H1 (cell line): ENCODE results near the gene ASGR1. TPM values are rescaled to one million over a fixed set of nuclear protein-coding genes. Genes with fewer than 3 reads are reported as not detected.

ENCODE experiments used
- BACH1 ChIP-seq: IDR thresholded peaks from 2 replicates; pipeline ENCODE4 v1.6.1; 2012; ENCODE audit warnings: low read length, improper control_type of control experiment
- CBX8 ChIP-seq: fragments of 300-800, 300-1000 bp; sonication (generic); IDR thresholded peaks from 2 replicates; pipeline ENCODE4 v1.7.1; 2016; ENCODE audit warnings: low read depth, low read length, borderline replicate concordance
- POLR2AphosphoS5 ChIP-seq: IDR thresholded peaks from 2 replicates; pipeline ENCODE4 v1.6.1; 2011; ENCODE audit warnings: low read depth, low read length
- POU5F1 ChIP-seq: IDR thresholded peaks from 2 replicates; pipeline ENCODE4 v1.6.1; 2011; ENCODE audit warnings: low read depth, mild to moderate bottlenecking, low read length, moderate library complexity
- SAP30 ChIP-seq: fragments of 300-600 bp; sonication (generic); IDR thresholded peaks from 2 replicates; pipeline ENCODE4 v1.7.1; 2012; ENCODE audit warnings: low read length, moderate library complexity, mild to moderate bottlenecking, inconsistent platforms; ENCODE audit not compliant: insufficient read depth, insufficient replicate concordance
- YY1 ChIP-seq: IDR thresholded peaks from 2 replicates; pipeline ENCODE4 v1.6.1; 2011; ENCODE audit warnings: low read depth, mild to moderate bottlenecking, low read length
- polyA plus RNA-seq, 7 experiments: library from polyadenylated mRNA; depleted of rRNA in 3 of 7; stranded (reverse) in 5 of 7; unstranded in 2 of 7; fragments of >200 nt in 5 of 7; fragments of 200-250 nt in 2 of 7; gene quantifications; 1 replicate in 5 of 7; 2 replicates in 1 of 7; 4 replicates in 1 of 7; pipeline versions ENCODE4 v1.2.1 to v1.2.3, GENCODE V29; 2011 to 2013; ENCODE audit warnings: missing spikeins in 2 of 7, mixed read lengths in 2 of 7
- total RNA-seq: library from RNA; stranded (reverse); fragmentation: NEBNext Ultra II Directional; extraction: Animal tissue kit (Norgen Biotek cat#: 25700); gene quantifications from 2 replicates; pipeline ENCODE4 v1.2.1, GENCODE V29; 2021
- TF ChIP-seq, protein P1 (sequence below): IDR thresholded peaks from 2 replicates; pipeline ENCODE4 v1.6.1; 2012; ENCODE audit warnings: inconsistent platforms

Gene ASGR1
- total and polyA plus RNA-seq, 2 of the 8 experiments (the other 6 are each of a cell fraction or from before 2014, with no cell fraction given): 10.8 to 14.5 TPM

DNA sequence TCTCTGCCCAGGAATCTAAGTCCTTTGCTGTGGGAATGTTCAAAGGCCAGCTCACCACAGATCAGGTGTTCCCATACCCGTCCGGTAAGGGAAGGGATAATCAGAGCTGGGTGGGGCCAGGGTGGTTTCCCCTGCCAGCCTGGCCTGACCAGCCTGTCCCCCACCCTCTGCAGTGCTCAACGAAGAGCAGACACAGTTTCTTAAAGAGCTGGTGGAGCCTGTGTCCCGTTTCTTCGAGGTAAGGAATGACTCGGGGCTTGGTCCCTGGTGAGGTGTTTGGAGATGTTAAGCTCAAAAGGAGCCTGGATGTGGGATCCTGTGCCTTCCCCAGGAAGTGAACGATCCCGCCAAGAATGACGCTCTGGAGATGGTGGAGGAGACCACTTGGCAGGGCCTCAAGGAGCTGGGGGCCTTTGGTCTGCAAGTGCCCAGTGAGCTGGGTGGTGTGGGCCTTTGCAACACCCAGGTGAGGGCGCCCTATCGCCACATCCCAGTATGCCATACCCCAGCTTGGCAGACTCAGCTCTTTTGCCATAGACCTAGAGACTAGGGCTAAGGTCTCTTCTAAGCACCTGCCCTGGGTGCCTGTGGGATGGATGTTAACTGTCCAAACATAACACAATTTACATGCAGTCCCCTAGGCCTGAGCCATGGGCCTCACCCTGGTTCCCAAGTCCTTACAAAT, 41.6 kb upstream of the ASGR1 start (continued):
- TF ChIP-seq POLR2AphosphoS5: peak; percentile 69
- TF ChIP-seq SAP30: no peak
- TF ChIP-seq, protein P1, sequence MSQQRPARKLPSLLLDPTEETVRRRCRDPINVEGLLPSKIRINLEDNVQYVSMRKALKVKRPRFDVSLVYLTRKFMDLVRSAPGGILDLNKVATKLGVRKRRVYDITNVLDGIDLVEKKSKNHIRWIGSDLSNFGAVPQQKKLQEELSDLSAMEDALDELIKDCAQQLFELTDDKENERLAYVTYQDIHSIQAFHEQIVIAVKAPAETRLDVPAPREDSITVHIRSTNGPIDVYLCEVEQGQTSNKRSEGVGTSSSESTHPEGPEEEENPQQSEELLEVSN: no peak
- TF ChIP-seq CBX8: no peak
- TF ChIP-seq POU5F1: no peak
- TF ChIP-seq YY1: no peak
- TF ChIP-seq BACH1: no peak
